HG03520 (cell line): Measurements from ENCODE around the gene GABARAPL1.
A peak's percentile ranks its signal among the peaks of the same experiment; 100 is the strongest.

Experiments used
- ATAC-seq: cut with Tn5 transposase; IDR thresholded peaks from one replicate; pipeline ENCODE4 v1.9.1; 2021; ENCODE audit warnings: mild to moderate bottlenecking, moderate library complexity; ENCODE audit not compliant: unreplicated experiment

GABARAPL1 gene

DNA sequence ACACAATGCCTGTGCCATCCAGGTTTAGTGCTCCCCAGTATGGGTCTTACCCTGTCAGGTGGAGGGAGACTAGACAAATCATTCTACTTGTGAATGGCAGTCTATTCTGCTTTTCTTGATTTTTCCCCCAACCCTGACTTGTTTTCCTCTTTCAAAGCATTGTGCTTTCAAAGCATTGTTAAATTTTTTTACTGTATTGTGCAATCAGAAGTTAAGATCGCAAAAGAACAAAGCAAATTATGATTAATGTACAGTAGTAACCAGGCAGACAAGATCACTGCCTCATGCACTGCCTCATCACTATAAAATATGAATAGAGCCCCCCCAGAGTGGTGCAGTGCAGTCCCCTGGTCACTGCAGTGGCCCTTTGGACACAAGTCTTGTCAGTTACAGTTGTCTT lies 14.1 kb downstream of the GABARAPL1 start:
- no peak for ATAC-seq

DNA sequence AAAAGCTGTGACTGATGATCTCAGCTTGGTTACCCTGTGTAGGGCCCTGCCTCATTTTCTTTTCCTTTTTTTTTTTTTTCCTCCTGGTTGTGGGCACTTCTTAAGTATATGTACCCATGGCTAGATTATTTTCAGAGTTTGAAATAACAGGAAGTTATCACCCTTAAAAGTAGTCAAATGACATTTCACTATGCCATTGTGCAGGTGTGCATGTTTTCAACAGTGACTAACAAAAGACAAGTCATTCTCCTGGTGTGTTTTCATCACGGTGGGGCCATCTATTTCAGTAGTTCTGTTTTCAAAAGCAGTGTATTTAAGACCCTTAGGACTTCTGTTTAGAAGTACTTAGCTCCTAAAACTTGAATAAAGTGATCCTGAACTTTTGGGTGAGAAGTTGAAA lies 15.0 kb downstream of the GABARAPL1 start:
- ATAC-seq, result no peak

DNA sequence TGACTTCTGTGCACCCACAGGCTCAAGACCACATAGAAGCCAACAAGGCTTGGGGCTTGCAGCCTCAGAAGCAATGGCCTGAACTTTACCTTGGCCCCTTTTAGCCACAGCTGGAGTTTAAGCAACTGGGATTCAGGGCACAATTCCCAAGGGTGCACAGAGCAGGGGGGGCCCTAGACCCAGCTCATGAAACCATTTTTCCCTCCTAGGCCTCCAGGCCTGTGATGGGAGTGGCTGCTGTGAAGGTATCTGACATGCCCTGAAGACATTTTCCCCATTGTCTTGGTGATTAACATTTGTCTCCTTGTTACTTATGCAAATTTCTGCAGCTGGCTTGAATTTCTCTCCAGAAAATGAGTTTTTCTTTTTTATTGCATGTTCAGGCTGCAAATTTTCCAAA lies 21.9 kb downstream of the GABARAPL1 start:
- ATAC-seq, result no peak

DNA sequence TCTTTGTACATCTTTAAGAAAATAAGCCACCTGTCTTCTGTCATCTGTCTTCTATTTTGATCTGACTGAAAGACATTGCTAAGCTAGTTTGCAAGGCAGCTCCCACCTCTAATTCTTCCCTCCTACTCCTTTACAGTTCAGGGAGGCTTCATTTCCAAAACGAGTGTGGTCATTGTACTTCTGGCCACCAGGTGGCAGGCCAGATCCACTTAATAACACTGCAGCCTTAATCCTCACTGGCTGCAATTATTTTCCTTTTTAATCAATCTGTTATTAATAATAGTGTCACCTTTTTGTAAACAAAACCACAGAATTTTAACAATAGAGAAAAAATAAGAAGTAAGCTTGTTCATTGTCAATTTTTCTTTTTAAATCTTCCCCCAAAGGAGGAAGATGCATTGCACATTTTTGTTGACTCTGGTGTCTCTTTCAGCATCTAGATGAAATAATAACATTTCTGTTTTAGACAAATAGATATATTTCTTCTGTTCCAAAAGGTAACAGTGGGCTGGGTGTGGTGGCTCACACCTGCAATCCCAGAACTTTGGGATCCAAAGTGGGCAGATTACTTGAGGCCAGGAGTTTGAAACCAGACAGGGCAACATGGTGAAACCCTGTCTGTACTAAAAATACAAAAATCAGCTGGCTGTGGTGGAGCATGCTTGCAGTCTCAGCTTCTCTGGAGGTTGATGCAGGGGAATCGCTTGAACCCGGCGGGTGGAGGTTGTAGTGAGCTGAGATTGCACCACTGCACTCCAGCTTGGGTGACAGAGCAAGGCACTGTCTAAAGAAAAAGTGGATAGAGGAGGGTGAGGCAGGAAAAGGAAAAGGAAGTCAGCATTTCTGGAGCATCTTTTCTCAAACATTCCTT lies 23.3 kb downstream of the GABARAPL1 start:
- no peak for ATAC-seq

DNA sequence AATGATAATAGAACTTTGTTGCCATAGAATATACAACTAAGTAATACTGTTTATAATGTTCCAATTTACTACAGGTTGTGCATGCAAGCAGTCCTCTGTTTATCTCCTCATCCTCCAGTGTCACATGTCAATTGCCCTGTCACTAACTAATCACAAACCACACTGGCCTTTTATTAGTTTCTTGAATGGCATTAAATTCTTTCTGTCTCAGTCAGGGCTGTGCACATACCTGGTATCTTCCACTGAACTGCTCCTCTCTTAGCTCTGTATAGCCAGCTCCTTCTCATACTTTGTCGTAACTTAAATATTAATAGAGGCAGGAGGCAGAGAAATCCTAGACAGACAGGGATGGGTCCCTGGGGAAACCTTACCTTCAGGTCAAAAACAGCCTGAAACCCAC lies 24.0 kb downstream of the GABARAPL1 start:
- no peak for ATAC-seq

DNA sequence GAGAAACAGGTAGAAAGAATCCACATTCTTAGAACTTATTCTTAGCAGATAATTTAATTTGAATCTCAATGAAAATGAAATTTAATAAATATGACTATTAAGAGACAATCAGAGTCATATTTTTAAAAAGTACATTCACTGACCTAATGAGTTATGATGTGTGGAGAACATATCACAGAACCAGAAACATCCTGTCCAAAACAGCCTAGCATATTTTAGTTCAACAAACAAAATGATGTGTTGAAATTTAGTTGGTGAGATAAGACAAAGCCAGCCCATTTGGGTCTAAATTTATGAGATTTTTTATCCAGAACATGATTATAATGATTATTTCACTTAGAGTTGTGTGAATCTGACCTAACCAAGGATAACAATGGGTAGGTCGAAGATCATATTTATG lies 25.8 kb downstream of the GABARAPL1 start:
- ATAC-seq, result no peak

DNA sequence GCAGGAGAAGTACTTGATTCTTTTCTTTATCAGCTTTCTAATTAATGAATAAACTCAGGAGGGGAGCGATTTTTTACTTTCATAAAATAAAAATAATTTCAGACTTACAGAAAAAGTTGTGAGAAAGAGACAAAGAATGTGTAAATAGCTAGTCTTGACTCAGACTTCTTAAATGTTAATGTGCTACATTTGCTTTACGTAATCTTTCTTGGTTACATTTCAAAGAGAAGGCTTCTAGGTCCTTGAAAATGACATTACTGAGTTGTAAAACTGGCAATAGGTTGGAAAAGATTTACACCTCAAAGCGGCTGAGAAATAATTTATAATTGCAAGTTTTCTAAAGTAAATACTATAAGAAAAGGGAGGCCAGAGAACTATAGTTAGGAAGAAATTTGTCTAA lies 28.6 kb downstream of the GABARAPL1 start:
- no peak for ATAC-seq

DNA sequence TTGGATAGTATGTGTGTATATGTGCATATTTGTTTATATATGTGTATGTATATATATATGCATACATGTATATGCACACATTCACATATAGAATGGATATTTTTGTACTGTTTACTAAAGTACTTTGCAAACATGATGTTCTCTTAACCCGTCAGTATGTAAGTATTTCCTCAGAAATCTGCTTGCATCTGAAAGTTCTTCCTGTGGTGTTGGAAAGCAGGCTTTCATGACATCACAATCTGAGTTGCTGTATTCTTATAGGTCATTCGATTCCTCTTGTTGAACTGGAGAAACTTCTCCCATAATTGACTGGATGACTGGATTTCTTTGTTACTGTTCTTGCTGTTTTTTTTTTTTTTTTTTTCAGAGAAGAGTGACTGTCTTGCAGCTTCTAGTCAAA lies 29.1 kb downstream of the GABARAPL1 start:
- no peak for ATAC-seq

DNA sequence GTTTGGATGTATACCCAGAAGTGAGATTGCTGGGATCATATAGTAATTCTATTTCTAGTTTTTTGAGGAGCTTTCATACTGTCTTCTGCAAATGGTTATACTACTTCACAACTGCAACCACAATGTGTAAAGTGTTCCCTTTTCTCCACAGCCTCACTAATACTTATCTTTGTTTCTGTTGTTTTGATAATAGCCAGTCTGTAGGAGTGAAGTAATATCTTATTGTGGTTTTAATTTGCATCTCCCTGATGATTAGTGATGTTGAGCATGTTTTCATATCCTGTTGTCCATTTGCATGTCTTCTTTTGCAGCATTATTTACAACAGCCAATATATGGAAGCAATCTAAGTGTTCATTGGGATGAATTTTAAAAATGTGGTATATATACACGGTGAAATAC lies 29.9 kb downstream of the GABARAPL1 start:
- no peak for ATAC-seq

DNA sequence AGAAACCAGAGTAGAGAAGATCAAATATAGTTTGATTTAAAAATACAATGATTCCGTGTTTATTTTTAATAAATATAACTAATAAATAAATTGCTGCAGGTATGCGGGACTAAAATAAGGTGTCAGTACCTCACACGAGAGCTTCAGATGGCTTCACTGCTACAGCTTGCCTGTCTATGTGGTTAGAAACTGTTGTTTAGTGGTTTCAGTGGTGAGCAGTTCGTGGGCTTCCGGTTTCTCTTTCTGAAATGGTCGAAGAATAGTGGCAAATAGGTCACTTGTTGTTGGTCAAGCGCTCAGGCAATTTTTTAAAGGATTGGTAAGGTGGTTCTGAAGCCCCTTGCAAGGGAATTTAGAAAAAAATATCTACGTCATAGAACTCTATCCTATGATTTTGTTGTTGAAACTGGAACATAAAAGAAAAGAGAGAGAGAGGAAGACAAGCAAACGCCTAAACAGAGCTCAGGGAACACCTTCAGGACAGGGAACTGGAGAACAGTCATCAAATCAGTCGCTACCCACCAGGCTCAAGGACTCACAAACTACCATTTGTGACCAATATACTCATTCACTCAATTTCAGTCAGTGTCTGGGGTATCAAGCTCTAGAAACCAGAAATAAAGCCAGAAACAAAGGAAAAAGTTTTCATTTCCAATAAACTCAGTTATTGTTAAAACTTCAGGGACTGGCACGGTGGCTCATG lies 31.3 kb downstream of the GABARAPL1 start:
- peak; percentile 93 for ATAC-seq

DNA sequence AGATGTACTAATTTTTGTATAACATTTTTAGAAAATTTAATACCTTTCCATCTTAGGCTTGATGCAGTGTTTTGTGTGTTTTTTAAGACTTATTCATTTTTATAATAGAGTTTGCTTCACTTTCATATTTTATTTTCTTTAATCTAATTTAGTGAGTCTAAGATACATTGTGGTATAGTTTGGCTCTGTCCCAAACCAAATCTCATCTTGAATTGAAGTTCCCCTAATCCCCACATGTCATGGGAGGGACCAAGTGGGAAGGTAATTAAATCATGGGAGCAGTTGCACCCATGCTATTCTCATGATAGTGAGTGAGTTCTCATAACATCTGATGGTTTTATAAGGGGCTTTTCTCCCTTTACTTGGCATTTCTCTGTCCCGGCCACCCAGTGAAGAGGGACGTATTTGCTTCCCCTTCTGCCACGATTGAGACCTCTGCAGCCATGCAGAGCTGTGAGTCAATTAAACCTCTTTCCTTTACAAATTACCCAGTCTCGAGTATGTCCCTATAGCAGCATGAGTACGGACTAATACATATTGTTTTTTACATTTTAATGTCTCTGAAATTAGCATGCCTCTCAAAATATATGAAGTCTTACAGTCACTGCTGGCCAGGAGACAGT lies 34.9 kb downstream of the GABARAPL1 start:
- no peak for ATAC-seq

DNA sequence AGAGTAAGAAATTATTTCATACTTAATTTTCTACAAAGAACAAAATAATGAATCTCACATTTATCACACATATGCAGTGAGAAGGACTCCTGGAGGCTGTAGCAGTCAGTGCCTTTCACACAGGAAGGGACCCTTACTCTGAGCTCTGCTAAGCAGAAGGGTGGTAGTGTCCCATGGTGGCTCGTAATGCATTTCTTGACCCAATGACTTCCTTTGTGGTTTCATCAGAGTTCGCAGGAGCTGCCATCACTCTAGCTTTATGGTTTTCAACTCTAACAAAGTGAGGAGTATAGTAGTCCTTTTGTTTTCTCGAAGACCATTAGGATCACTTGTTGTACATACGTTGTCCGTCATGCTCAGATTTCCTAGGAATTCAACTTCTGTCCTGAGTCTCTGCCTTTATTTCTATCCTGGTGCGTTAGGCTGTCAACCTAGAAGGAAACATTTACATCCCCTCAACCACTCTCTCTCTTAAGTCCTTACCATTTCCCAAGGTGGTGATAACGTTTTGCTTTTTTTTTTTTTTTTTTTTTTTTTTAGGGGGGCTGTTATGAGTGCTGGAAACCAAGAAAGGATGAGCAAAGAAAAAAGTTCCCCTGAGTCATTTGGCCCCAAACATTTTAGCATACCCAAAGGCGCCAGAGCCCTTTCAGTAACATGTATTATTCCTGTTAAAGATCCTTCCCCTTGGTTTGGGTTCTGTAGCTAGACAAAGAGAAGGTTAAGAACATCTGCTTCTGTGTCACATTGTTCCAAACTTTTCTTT lies 37.2 kb downstream of the GABARAPL1 start:
- no peak for ATAC-seq

DNA sequence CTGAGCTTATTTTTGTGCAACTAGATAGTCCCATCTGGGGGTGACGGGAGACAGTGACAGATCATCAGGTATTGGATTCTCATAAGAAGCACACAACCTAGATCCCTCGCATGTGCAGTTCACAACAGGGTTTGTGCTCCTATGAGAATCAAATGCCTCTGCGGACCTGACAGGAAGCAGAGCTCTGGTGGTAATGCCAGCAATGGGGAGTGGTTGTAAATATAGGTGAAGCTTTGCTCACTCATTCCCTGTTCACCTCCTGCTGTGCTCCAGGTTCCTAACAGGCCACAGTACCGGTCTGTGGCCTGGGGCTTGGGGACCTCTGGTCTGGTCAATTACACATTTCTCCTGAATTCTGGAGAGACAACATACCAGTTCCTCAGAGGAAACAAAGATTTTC lies 39.0 kb downstream of the GABARAPL1 start:
- no peak for ATAC-seq

DNA sequence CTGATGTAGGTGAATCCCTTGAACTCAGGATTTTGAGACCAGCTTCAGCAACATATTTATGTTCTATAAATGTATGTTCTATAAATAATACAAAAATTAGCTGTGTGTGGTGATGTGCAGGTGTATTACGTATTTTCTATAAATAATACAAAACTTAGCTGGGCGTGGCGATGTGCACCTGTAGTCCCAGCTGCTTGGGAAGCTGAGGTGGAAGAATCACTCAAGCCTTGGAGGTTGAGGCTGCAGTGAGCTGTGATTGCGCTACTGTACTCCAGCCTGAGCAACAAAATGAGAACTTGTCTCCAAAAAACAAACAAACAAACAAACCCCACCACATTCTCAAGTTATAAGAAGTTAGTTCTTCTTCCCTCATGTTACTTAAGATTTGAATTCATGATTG lies 39.5 kb downstream of the GABARAPL1 start:
- no peak for ATAC-seq

DNA sequence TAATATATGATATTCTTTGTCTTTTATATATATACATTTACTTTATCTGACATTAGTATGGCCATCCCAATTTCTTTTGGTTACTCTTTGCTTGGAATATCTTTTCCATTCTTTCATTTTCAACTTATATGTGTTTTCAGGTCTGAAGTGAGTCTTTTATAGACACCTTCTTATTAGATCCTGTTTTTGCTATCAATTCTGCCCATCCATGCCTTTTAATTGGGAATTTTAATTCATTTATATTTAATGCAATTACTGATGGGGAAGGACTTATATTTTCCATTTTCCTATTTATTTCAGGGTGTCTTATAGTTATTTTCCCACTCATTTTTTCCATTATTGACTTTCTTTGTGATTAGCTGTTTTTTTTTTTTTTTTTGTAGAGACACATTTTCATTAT lies 43.4 kb downstream of the GABARAPL1 start:
- no peak for ATAC-seq

DNA sequence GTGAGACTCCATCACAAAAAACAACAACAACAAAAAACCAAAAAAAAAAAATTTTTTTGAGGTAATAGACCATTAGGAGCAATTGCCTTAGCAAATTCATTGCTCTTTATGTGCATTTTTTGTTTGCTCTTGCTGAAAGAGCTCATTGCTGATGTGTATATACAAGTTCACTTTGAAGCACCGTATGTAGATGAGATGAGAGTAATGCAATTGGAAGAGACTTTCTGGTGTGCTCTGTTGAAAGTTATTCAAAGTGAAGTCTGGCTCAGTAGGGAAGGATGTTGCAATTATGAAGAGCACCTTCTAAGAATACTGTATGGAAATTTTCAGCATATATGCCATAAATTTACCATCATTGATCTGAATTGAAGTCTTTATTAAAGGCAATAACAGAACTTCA lies 48.2 kb downstream of the GABARAPL1 start:
- ATAC-seq, result no peak

DNA sequence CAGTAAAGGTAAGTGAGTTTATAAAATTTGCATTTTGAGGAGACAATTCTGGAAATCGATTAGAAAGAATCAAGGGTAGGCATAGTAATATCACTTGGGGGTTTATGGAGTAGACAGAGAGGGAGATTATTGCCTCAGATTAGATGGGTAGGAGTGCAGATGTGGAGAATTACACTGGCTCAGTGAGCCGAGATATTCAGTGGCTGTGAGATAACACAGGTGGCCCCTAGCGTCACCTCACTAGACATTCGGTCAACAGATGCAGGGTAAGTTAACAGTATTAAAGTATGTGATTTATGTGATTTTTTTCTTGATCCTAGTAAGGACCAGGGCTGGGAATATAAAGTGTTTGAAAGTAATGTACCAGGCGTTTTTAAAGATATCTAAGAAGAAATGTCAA lies 55.4 kb downstream of the GABARAPL1 start:
- ATAC-seq, result no peak

DNA sequence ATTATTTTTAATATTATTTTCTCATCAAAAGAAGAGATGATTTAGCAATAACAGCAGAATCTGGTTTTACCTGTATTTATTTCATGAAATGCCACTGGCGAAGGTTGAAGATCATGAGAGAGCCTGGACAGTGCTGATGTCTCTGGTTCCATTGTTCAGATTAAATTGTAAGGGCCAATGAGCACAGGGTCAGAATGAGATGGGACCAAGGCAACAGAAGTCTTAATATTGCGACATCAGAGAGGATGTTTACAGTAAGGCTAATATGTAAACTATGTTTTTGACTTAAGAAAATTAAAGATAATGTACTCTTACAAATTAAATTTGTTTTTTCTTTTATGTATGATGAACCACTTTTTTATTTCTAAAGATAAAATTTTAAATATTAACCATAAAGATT lies 59.8 kb downstream of the GABARAPL1 start:
- no peak for ATAC-seq
